Liver (tissue), 9 donors: Measurements from ENCODE around the gene CAPNS2. TPM values are rescaled to one million over a fixed set of nuclear protein-coding genes. Genes with fewer than 3 reads are reported as not detected.

Source experiments
- DNase-seq: peaks from one replicate; pipeline ENCODE4 v3.0.0-alpha.2; 2017; ENCODE audit warnings: low spot score
- H3K27ac ChIP-seq, 2 donors: one replicate each; pipeline ENCODE4 v1.7.0; 2013; ENCODE audit warnings: inconsistent platforms in 2 of 2, low read length in 2 of 2, control low read depth in 1 of 2, low read depth in 1 of 2, mild to moderate bottlenecking in 1 of 2
- H3K27me3 ChIP-seq, 4 donors: one replicate each; pipeline versions ENCODE4 v1.6.1 to v1.7.0; 2013; ENCODE audit warnings: low read length in 3 of 4, inconsistent platforms in 1 of 4, mild to moderate bottlenecking in 1 of 4, moderate library complexity in 1 of 4; ENCODE audit not compliant: control insufficient read depth in 4 of 4, insufficient read depth in 4 of 4
- H3K36me3 ChIP-seq, 4 donors: one replicate each; pipeline versions ENCODE4 v1.6.1 to v1.7.0; 2013; ENCODE audit warnings: low read length in 3 of 4, mild to moderate bottlenecking in 3 of 4, low read depth in 1 of 4, moderate library complexity in 1 of 4; ENCODE audit not compliant: control insufficient read depth in 4 of 4, insufficient read depth in 3 of 4
- H3K4me1 ChIP-seq, 4 donors: one replicate each; pipeline versions ENCODE4 v1.6.1 to v1.7.0; 2013; ENCODE audit warnings: low read length in 3 of 4, mild to moderate bottlenecking in 3 of 4, moderate library complexity in 1 of 4; ENCODE audit not compliant: control insufficient read depth in 4 of 4, insufficient read depth in 4 of 4
- H3K4me3 ChIP-seq, 3 donors: one replicate each; pipeline versions ENCODE4 v1.6.1 to v1.7.0; 2013; ENCODE audit warnings: low read length in 3 of 3, control low read depth in 1 of 3, low read depth in 1 of 3, mild to moderate bottlenecking in 1 of 3
- H3K9ac ChIP-seq, 2 donors: one replicate each; pipeline ENCODE4 v1.7.0; 2013; ENCODE audit warnings: low read length in 2 of 2, mild to moderate bottlenecking in 2 of 2, moderate library complexity in 2 of 2, control low read depth in 1 of 2, low read depth in 1 of 2
- H3K9me3 ChIP-seq, 4 donors: one replicate each; pipeline versions ENCODE4 v1.6.1 to v1.7.0; 2013; ENCODE audit warnings: low read length in 3 of 4; ENCODE audit not compliant: control insufficient read depth in 4 of 4
- EGR1 ChIP-seq, 2 donors: IDR thresholded peaks; 2 replicates each; pipeline ENCODE4 v1.6.1; 2016 to 2018; ENCODE audit warnings: antibody characterized with exemption in 2 of 2, low read depth in 2 of 2
- FOXA1 ChIP-seq: IDR thresholded peaks from 2 replicates; pipeline ENCODE4 v1.6.1; 2016; ENCODE audit warnings: antibody characterized with exemption
- FOXA2 ChIP-seq: IDR thresholded peaks from 2 replicates; pipeline ENCODE4 v1.6.1; 2016; ENCODE audit warnings: antibody characterized with exemption
- JUND ChIP-seq, 2 donors: IDR thresholded peaks; 2 replicates each; pipeline ENCODE4 v1.6.1; 2016; ENCODE audit warnings: antibody characterized with exemption in 2 of 2
- RXRA ChIP-seq, 2 donors: IDR thresholded peaks; 2 replicates each; pipeline ENCODE4 v1.6.1; 2017 to 2018; ENCODE audit warnings: antibody characterized with exemption in 2 of 2, mild to moderate bottlenecking in 1 of 2
- TAF1 ChIP-seq: conservative IDR thresholded peaks from 2 replicates; pipeline ENCODE4 v1.6.1; 2016; ENCODE audit warnings: antibody characterized with exemption, mild to moderate bottlenecking
- WGBS: extraction: QIAGEN DNeasy Blood & Tissue Kit; methylation state at CpG from one replicate; pipeline ENCODE4 v1.1.7; 2013; 5-methylcytosine and 5-hydroxymethylcytosine counted together
- polyA plus RNA-seq, 2 donors: library from polyadenylated mRNA; stranded (reverse) in 1 of 2; unstranded in 1 of 2; fragments of 200-250 nt in 1 of 2; fragments of >200 nt in 1 of 2; fragmentation: Nextera tagmentation in 1 of 2; extraction: Ambion mirVana in 1 of 2; gene quantifications; one replicate each; pipeline versions ENCODE4 v1.2.1 to v1.2.3, GENCODE V29; 2013 to 2015
- total RNA-seq, 2 donors: library from RNA; depleted of rRNA; stranded (reverse); fragments of >200 nt; gene quantifications; one replicate each; pipeline ENCODE4 v1.2.3, GENCODE V29; 2014
- TF ChIP-seq, protein P1 (sequence below): IDR thresholded peaks from 2 replicates; pipeline ENCODE4 v1.6.1; 2016; ENCODE audit warnings: antibody characterized with exemption
- TF ChIP-seq, protein P2 (sequence below): IDR thresholded peaks from 2 replicates; pipeline ENCODE4 v1.6.1; 2016; ENCODE audit warnings: antibody characterized with exemption
- TF ChIP-seq, protein P3 (sequence below): IDR thresholded peaks from 2 replicates; pipeline ENCODE4 v1.6.1; 2016; ENCODE audit warnings: antibody characterized with exemption, mild to moderate bottlenecking
- TF ChIP-seq, protein P4 (sequence below): fragments of 150-350 bp; IDR thresholded peaks from 2 replicates; pipeline ENCODE4 v1.5.1; 2017; ENCODE audit warnings: improper control_type of control experiment, low read depth, low read length; ENCODE audit not compliant: missing input control
- TF ChIP-seq, protein P5 (sequence below): IDR thresholded peaks from 2 replicates; pipeline ENCODE4 v1.6.1; 2016; ENCODE audit warnings: antibody characterized with exemption
- donor health status: healthy.
- donor health status: healthy.
- donor health status: healthy.
- donor health status: healthy.
- donor health status: healthy.

CAPNS2 gene
- total and polyA plus RNA-seq, 4 donors: 0.33 to 0.42 TPM; not detected in 2

DNA sequence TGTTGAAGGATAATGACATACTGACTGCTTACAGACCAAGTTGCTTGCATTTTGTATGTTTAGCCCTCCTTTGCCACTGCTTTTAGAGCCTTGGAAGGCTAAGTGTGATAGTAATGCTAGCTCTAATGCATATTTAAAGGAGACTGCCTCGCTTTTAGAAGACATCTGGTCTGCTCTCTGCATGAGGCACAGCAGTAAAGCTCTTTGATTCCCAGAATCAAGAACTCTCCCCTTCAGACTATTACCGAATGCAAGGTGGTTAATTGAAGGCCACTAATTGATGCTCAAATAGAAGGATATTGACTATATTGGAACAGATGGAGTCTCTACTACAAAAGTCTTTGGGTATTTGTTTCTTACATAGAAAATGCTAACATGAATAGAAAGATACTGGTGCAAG lies 19.1 kb downstream of the CAPNS2 start:
- H3K27me3 ChIP-seq: peaks cover 0 to 3% (median 0%) of the 10 kb centered on the region in 4 donors
- no peaks in the 10 kb centered on the region for H3K36me3 ChIP-seq
- no peak overlapping the region for H3K9ac ChIP-seq
- no peak overlapping the region for H3K4me3 ChIP-seq
- TF ChIP-seq FOXA2: no peak
- H3K4me1 ChIP-seq: no peaks in the 10 kb centered on the region
- H3K9me3 ChIP-seq: no peaks in the 10 kb centered on the region
- no peak for DNase-seq
- no peak overlapping the region for H3K27ac ChIP-seq
- 68% methylated on average over 2 of the region's 2 CpGs for WGBS

DNA sequence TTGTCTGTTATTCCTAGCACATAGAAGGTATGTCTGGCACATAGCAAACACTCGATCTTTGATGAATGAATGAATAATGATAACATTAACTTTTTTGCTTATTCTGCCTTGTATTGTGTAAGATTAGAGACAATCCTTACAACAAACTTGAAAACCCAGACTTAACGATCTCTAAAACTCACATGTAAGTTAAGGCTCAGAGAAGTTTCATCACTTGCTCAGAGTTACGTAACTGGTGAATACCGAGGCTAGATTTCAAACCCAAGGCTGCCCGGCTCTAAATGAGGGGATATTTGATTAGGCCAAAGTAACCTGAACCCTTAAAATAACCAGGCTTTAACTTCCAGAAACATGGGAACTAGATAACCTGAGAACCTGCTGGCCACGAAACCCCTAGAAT lies 22.3 kb downstream of the CAPNS2 start:
- H3K27ac ChIP-seq: no peak overlapping the region
- 67% methylated on average over 6 of the region's 6 CpGs for WGBS
- peaks cover 0 to 3% (median 0%) of the 10 kb centered on the region in 4 donors for H3K27me3 ChIP-seq
- no peak overlapping the region for H3K9ac ChIP-seq
- TF ChIP-seq, protein P1, sequence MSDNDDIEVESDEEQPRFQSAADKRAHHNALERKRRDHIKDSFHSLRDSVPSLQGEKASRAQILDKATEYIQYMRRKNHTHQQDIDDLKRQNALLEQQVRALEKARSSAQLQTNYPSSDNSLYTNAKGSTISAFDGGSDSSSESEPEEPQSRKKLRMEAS: no peak
- TF ChIP-seq RXRA (IDR thresholded peaks at IDR 0.05): no peak
- TF ChIP-seq FOXA1: no peak
- H3K4me3 ChIP-seq: no peak overlapping the region
- no peaks in the 10 kb centered on the region for H3K4me1 ChIP-seq
- no peak for DNase-seq
- no peaks in the 10 kb centered on the region for H3K9me3 ChIP-seq
- H3K36me3 ChIP-seq: no peaks in the 10 kb centered on the region

DNA sequence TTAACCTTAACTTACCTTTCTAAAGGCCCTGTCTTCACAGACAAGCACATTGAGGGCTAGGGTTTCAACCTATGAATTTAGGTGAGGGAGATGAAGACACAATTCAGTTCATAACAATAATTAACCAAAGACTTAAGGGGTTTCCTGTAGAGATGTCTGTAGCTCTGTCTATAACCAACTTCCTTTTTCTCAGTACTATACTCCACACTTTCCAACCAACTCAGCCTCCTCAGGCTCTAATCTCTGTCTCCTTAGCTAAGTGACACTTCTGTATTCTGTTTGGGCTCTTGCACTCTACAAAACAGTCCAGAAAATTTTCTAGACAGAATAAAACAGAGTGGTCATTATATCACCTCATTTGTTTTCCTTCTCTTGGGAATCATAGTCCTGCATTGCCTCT lies 25.8 kb downstream of the CAPNS2 start:
- Histone ChIP-seq H3K4me1 (no peaks in the 10 kb centered on the region), H3K4me3 (no peak overlapping the region), H3K27me3 (no peaks in the 10 kb centered on the region), H3K9ac (no peak overlapping the region), H3K27ac (no peak overlapping the region), H3K9me3 (no peaks in the 10 kb centered on the region), H3K36me3 (no peaks in the 10 kb centered on the region)
- no peak for DNase-seq
- TF ChIP-seq TAF1 (no peak), JUND (IDR thresholded peaks at IDR 0.05) (no peak), EGR1 (IDR thresholded peaks at IDR 0.05; ENCODE audit: low read depth in 2 of 2) (no peak)
- TF ChIP-seq, protein P2, sequence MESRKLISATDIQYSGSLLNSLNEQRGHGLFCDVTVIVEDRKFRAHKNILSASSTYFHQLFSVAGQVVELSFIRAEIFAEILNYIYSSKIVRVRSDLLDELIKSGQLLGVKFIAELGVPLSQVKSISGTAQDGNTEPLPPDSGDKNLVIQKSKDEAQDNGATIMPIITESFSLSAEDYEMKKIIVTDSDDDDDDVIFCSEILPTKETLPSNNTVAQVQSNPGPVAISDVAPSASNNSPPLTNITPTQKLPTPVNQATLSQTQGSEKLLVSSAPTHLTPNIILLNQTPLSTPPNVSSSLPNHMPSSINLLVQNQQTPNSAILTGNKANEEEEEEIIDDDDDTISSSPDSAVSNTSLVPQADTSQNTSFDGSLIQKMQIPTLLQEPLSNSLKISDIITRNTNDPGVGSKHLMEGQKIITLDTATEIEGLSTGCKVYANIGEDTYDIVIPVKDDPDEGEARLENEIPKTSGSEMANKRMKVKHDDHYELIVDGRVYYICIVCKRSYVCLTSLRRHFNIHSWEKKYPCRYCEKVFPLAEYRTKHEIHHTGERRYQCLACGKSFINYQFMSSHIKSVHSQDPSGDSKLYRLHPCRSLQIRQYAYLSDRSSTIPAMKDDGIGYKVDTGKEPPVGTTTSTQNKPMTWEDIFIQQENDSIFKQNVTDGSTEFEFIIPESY: no peak
- TF ChIP-seq, protein P3, sequence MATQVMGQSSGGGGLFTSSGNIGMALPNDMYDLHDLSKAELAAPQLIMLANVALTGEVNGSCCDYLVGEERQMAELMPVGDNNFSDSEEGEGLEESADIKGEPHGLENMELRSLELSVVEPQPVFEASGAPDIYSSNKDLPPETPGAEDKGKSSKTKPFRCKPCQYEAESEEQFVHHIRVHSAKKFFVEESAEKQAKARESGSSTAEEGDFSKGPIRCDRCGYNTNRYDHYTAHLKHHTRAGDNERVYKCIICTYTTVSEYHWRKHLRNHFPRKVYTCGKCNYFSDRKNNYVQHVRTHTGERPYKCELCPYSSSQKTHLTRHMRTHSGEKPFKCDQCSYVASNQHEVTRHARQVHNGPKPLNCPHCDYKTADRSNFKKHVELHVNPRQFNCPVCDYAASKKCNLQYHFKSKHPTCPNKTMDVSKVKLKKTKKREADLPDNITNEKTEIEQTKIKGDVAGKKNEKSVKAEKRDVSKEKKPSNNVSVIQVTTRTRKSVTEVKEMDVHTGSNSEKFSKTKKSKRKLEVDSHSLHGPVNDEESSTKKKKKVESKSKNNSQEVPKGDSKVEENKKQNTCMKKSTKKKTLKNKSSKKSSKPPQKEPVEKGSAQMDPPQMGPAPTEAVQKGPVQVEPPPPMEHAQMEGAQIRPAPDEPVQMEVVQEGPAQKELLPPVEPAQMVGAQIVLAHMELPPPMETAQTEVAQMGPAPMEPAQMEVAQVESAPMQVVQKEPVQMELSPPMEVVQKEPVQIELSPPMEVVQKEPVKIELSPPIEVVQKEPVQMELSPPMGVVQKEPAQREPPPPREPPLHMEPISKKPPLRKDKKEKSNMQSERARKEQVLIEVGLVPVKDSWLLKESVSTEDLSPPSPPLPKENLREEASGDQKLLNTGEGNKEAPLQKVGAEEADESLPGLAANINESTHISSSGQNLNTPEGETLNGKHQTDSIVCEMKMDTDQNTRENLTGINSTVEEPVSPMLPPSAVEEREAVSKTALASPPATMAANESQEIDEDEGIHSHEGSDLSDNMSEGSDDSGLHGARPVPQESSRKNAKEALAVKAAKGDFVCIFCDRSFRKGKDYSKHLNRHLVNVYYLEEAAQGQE: no peak
- TF ChIP-seq, protein P4, sequence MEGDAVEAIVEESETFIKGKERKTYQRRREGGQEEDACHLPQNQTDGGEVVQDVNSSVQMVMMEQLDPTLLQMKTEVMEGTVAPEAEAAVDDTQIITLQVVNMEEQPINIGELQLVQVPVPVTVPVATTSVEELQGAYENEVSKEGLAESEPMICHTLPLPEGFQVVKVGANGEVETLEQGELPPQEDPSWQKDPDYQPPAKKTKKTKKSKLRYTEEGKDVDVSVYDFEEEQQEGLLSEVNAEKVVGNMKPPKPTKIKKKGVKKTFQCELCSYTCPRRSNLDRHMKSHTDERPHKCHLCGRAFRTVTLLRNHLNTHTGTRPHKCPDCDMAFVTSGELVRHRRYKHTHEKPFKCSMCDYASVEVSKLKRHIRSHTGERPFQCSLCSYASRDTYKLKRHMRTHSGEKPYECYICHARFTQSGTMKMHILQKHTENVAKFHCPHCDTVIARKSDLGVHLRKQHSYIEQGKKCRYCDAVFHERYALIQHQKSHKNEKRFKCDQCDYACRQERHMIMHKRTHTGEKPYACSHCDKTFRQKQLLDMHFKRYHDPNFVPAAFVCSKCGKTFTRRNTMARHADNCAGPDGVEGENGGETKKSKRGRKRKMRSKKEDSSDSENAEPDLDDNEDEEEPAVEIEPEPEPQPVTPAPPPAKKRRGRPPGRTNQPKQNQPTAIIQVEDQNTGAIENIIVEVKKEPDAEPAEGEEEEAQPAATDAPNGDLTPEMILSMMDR: no peak
- TF ChIP-seq, protein P5, sequence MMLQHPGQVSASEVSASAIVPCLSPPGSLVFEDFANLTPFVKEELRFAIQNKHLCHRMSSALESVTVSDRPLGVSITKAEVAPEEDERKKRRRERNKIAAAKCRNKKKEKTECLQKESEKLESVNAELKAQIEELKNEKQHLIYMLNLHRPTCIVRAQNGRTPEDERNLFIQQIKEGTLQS: no peak
